ENCODE results near the gene RBBP7. TPM values are rescaled to one million over a fixed set of nuclear protein-coding genes. Genes with fewer than 3 reads are reported as not detected.

The RBBP7 gene
- total and polyA plus RNA-seq, 4 donors = 52.3 to 117 (median 83.7) TPM

GRCh38 chrX:16839219-16839851 lies 30.8 kb downstream of the RBBP7 start:
- H3K36me3 ChIP-seq (ENCODE audit: control insufficient read depth in 4 of 4, insufficient read depth in 4 of 4, low read length in 4 of 4) = peaks cover 0 to 23% (median 16%) of the 10 kb centered on the region in 4 donors
- TF ChIP-seq, protein P1, sequence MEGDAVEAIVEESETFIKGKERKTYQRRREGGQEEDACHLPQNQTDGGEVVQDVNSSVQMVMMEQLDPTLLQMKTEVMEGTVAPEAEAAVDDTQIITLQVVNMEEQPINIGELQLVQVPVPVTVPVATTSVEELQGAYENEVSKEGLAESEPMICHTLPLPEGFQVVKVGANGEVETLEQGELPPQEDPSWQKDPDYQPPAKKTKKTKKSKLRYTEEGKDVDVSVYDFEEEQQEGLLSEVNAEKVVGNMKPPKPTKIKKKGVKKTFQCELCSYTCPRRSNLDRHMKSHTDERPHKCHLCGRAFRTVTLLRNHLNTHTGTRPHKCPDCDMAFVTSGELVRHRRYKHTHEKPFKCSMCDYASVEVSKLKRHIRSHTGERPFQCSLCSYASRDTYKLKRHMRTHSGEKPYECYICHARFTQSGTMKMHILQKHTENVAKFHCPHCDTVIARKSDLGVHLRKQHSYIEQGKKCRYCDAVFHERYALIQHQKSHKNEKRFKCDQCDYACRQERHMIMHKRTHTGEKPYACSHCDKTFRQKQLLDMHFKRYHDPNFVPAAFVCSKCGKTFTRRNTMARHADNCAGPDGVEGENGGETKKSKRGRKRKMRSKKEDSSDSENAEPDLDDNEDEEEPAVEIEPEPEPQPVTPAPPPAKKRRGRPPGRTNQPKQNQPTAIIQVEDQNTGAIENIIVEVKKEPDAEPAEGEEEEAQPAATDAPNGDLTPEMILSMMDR (IDR thresholded peaks at IDR 0.05; ENCODE audit: control extremely low read depth, extremely low read depth) = no peak
- WGBS, 2 donors = 71 to 86% methylated on average over 5 of the region's 5 CpGs
- H3K4me3 ChIP-seq = no peak overlapping the region
- peaks cover 0 to 3% (median 0%) of the 10 kb centered on the region in 4 donors for H3K9me3 ChIP-seq (ENCODE audit: control insufficient read depth in 4 of 4, insufficient read depth in 3 of 4, low read length in 3 of 4)
- H3K4me1 ChIP-seq (ENCODE audit: control insufficient read depth in 5 of 5, insufficient read depth in 5 of 5, low read length in 5 of 5) = peaks cover 0 to 4% (median 0%) of the 10 kb centered on the region in 5 donors
- H3K27ac ChIP-seq (ENCODE audit: low read depth in 1 of 2, low read length in 1 of 2) = peak overlapping the region in 1 of 2 donors; percentile 17
- no peak overlapping the region for H3K9ac ChIP-seq (ENCODE audit: insufficient read depth in 1 of 2, low read length in 2 of 2)
- ATAC-seq (ENCODE audit: insufficient read depth, low FRiP score) (no peak), DNase-seq (no peak)
- peaks cover 0 to 21% (median 21%) of the 10 kb centered on the region in 3 donors for H3K27me3 ChIP-seq (ENCODE audit: control insufficient read depth in 3 of 3, insufficient read depth in 3 of 3, low read length in 2 of 3)

DNA sequence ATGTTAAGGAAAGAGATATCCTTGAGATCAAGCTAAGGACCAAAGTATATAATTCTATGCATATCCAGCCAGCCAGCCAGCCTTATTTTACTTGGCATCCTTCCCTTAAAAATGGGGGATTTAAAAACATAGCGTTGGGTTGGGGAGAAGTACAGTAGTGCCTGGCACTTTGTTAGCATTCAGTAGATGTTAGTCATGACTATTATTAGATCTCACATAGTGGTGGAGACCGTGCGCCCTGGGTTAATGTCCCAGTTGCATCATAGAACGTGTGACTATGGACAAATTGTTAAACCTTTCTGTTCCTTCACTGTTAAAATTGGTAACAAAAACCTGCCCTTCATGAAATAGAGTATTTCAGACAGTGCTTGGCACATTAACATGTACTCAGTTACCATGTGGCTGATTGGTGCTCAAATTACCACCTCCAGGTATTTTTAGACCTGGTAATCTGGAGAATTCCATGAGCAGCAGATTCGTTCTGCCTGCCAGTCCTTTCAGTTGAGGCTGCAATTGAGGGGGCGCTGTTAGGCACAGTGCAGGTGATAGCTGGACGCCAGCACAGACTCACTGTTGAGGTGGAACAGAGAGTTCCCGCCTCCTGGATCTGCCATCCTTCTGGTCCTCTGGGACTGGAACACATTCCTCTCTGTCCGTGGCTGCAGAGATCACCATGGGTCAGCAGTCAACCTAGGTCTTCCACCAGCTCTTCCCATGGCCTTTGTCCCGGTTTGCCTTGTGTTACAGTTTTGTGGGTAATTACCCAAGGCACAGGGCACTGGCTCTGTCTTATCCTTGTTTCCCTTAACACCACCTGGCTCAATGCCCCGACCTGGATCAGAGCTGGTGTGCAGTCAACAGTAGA lies 31.7 kb downstream of the RBBP7 start:
- Histone ChIP-seq H3K4me3 (no peak overlapping the region), H3K9me3 (ENCODE audit: control insufficient read depth in 4 of 4, insufficient read depth in 3 of 4, low read length in 3 of 4) (peaks cover 0 to 3% (median 0%) of the 10 kb centered on the region in 4 donors), H3K9ac (ENCODE audit: insufficient read depth in 1 of 2, low read length in 2 of 2) (no peak overlapping the region), H3K27me3 (ENCODE audit: control insufficient read depth in 3 of 3, insufficient read depth in 3 of 3, low read length in 2 of 3) (peaks cover 0 to 28% (median 20%) of the 10 kb centered on the region in 3 donors), H3K36me3 (ENCODE audit: control insufficient read depth in 4 of 4, insufficient read depth in 4 of 4, low read length in 4 of 4) (peaks cover 0 to 23% (median 15%) of the 10 kb centered on the region in 4 donors), H3K4me1 (ENCODE audit: control insufficient read depth in 5 of 5, insufficient read depth in 5 of 5, low read length in 5 of 5) (peaks cover 0 to 2% (median 0%) of the 10 kb centered on the region in 5 donors), H3K27ac (ENCODE audit: low read depth in 1 of 2, low read length in 1 of 2) (peak overlapping the region in 1 of 2 donors; percentile 78)
- 85 to 87% methylated on average over 11 of the region's 11 CpGs for WGBS, 2 donors
- TF ChIP-seq, protein P1 (IDR thresholded peaks at IDR 0.05; ENCODE audit: control extremely low read depth, extremely low read depth) = no peak
- DNase-seq = no peak
- no peak for ATAC-seq (ENCODE audit: insufficient read depth, low FRiP score)

GRCh38 chrX:16836371-16836770 lies 33.8 kb downstream of the RBBP7 start:
- Histone ChIP-seq H3K36me3 (ENCODE audit: control insufficient read depth in 4 of 4, insufficient read depth in 4 of 4, low read length in 4 of 4) (peaks cover 0 to 28% (median 17%) of the 10 kb centered on the region in 4 donors), H3K9me3 (ENCODE audit: control insufficient read depth in 4 of 4, insufficient read depth in 3 of 4, low read length in 3 of 4) (peaks cover 0 to 3% (median 0%) of the 10 kb centered on the region in 4 donors), H3K9ac (ENCODE audit: insufficient read depth in 1 of 2, low read length in 2 of 2) (no peak overlapping the region), H3K4me1 (ENCODE audit: control insufficient read depth in 5 of 5, insufficient read depth in 5 of 5, low read length in 5 of 5) (peaks cover 0 to 2% (median 0%) of the 10 kb centered on the region in 5 donors), H3K27me3 (ENCODE audit: control insufficient read depth in 3 of 3, insufficient read depth in 3 of 3, low read length in 2 of 3) (peaks cover 0 to 28% (median 23%) of the 10 kb centered on the region in 3 donors), H3K27ac (ENCODE audit: low read depth in 1 of 2, low read length in 1 of 2) (no peak overlapping the region), H3K4me3 (no peak overlapping the region)
- TF ChIP-seq, protein P1 (IDR thresholded peaks at IDR 0.05; ENCODE audit: control extremely low read depth, extremely low read depth) = no peak
- WGBS, 2 donors = 67 to 84% methylated on average over 9 of the region's 9 CpGs
- no peak for ATAC-seq (ENCODE audit: insufficient read depth, low FRiP score)
- DNase-seq = peak in 2 of 3 donors; percentile 30 to 35

All from lung (tissue), 12 donors.